ENCODE data around the gene SMARCC1. TPM values are rescaled to one million over a fixed set of nuclear protein-coding genes. Genes with fewer than 3 reads are reported as not detected.

Gene SMARCC1
- polyA plus RNA-seq, 3 donors: 128 to 137 (median 130) TPM

DNA sequence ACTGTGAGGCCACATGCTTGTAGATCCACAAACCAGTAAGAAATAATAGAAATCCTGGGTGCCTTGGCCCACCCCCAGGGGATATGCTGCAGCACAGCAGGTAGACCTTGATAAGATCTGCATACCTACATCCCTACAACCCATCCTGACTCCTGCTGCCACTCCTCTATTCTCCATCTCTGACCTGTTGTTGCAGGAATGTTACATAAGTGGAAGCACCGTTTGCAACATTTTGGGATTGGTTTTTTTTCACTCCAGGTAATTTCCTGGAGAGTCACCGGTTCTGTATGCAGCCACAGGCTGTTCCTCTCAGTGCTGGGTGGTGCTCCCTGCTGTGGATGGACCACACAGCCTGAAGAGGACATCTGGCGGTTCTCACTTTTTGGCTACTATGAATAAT lies 186.9 kb downstream of the SMARCC1 start:
- no peak for DNase-seq (ENCODE audit: low read depth in 3 of 3, low spot score in 2 of 3)

DNA sequence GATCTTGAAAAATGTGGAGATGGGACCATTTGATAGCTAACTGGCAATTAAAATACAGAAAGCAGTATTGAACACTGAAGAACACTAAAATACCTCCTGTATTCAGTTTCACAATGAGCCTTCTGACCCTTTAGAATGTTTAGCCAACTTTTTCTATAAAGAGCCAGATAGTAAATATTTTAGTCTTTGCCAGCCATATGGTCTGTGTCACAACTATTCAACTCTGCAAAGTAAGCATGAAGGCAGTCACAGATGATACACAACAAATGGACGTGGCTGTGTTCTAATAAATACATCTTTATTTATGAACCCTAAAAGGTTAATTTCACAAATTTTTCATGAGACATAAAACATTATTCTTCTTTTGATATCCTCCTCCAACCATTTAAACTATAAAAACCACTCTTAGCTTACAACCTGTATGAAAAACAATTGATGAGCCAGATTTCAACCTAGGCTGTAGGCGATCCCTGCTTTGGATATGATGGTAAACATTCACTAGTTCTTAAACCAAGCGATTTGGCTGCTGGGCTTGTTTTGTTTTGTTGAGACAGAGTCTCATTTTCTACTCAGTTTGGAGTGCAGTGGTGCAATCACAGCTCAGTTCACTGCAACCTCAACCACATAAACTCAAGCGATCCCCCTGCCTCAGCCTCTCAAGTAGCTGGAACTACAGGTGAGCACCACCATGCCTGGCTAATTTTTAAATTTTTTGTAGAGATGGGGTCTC lies 189.5 kb downstream of the SMARCC1 start:
- no peak for DNase-seq (ENCODE audit: low read depth in 3 of 3, low spot score in 2 of 3)

DNA sequence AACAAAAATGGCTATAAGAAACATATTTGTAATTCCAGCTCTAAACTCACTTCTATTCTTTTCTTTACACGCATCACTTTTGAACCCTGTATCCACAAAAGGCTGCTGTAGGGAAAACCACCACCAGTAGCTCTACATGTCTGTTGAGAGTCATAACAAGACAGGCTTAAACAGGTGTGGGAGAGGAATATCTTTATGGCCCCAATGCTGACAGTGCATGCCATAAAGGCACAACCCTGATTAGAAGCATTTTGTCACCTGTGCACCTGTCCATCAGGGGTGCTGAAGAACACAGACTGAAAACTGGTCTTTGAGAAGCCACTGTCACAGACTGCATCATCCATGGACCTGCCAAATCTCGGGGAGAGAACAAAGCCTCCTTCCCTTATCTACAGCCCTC lies 191.5 kb downstream of the SMARCC1 start:
- no peak for DNase-seq (ENCODE audit: low read depth in 3 of 3, low spot score in 2 of 3)

DNA sequence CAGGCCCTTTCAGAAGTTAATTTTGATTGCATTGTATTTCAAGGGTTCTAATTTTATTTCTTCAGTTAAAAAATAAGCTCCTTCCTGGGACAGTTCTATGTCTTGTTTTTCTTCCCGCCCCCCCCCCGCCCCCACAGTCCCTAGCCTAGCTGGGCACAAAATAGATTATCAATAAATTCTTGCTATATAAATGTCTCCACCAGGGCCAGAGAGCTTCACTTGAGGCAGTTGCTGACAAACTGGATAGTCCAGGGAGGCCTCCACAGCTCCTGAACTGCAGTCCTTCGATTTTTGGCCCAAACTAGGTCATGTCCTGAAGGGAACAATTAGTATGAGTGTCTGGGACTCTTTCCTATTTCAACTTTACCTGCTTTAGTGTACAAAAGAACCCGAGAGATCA lies 193.1 kb downstream of the SMARCC1 start:
- no peak for DNase-seq (ENCODE audit: low read depth in 3 of 3, low spot score in 2 of 3)

DNA sequence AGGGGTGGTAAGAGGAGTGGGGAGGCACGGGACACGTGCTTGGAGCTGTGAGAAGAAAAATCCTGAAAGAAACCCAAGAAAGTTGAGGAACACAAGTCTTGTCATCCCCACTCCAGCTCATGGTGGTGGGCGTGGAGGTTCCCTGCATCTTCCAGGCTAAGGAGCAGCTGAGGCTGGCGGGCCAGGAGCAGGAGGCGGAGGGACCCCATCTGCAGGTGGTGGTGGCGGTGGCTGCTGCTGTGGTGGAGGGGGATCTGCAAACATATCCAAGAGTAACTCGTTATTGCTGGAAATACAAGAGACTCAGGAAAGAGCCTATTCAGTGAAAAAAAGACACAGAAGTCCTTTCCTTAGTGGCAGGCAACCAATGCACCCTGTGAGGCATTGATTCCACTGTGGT lies 193.6 kb downstream of the SMARCC1 start:
- DNase-seq (ENCODE audit: low read depth in 3 of 3, low spot score in 2 of 3): no peak

DNA sequence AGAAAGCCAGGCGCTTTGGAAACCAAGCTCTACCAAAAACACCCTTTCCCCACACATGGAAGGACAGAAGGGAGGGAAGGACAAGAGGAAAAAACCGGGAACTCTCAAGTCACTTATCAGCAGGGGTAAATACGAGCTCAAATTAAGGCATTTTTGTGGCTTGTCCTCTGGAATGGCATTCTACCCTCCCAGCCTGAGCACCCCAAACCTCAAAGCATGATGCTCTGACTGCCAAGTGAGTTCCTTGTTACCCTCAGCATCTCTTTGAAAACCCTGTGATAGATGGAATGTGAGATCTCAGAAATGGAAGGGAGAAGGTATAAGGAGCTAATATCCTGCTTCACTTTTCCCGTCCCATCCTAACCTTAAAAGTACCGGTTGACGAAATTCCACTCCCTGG lies 194.9 kb downstream of the SMARCC1 start:
- no peak for DNase-seq (ENCODE audit: low read depth in 3 of 3, low spot score in 2 of 3)

DNA sequence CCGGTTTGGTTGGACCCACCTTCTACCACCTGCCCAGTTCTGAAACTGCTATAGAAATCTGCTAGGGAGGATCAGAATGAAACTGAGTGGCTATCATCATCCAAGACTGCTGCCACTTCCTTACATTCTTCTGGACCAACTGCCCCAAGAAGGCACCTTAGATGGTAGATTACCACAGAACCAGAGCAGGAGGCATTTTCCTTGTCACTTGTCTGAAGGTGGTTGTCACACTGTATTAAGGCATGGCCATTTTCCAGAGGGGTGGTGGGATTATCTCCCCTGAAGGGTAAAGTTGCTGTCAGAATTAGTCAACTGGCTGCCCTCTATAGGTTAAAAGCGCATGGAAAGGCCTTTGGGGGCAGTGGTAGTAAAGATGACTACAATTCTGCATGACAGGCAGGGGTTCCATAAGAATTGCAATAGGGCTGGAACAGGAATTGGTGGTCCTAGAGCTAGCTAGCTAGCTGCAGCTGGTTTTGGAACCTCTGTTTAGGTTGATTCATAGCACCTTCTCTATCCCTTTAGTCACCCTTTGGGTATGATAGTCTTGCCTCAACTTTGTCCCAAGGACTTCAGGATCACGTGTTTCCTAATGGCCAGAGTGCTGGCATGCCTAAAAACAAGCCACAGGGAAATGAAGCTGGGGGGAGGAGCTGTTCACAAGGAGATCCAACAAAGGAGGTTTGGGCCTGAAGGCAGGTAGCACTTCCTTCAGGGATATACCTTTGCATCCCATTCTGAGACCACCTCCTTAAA lies 198.2 kb downstream of the SMARCC1 start:
- DNase-seq (ENCODE audit: low read depth in 3 of 3, low spot score in 2 of 3): no peak

DNA sequence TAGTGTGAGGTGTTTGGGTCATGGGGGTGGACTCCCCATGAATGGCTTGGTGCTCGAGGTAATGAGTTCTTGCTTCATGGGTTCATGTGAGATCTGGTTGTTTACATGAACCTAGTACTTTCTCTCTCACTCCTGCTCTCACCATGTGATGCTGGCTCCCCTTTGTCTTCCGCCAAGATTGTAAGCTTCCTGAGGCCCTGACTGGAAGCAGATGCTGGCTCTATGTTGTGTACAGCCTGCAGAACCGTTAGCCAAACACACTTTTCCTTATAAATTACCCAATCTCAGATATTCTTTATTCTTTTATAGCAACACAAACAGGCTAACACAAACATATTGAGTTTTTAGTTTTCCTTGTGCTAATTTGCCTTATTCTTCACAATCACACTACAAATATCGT lies 199.9 kb downstream of the SMARCC1 start:
- no peak for DNase-seq (ENCODE audit: low read depth in 3 of 3, low spot score in 2 of 3)

DNA sequence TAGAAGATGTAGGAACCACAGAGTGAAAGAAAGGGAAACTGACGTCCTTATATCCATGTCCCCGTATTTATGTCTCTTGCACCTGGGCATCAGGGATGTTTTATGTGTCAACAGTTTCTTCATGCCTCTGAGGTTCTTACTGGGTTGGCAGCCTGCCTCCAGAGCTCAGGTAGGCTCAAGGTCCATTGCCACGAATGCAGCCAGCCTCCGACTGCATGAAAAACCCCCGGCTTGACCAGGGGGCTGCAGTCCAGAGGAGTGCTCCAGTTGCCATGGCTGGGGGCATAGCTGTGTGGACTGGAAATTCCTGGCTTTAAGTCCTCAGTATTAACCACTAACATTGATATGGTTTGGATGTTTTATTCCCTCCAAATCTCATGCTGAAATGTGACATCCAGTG lies 200.3 kb downstream of the SMARCC1 start:
- DNase-seq (ENCODE audit: low read depth in 3 of 3, low spot score in 2 of 3): no peak

DNA sequence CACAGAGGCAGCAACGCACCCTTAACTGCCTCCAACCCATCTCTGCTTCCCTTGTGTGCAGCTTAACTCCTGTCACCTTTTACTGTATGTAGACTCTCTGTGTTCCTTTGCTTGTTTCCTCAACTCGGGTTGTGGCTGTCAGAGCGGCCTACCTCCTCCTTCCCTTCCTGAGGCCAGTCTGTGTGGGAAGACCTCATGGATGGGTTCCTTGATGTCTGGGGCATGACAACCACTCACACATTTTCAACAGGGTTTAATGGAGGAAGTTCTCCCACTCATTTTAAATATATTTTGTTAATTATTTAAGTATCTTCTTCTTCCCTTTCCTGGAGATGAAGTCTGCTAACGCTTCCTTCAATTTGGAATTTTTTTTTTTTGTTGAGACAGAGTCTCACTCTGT lies 201.2 kb downstream of the SMARCC1 start:
- no peak for DNase-seq (ENCODE audit: low read depth in 3 of 3, low spot score in 2 of 3)

DNA sequence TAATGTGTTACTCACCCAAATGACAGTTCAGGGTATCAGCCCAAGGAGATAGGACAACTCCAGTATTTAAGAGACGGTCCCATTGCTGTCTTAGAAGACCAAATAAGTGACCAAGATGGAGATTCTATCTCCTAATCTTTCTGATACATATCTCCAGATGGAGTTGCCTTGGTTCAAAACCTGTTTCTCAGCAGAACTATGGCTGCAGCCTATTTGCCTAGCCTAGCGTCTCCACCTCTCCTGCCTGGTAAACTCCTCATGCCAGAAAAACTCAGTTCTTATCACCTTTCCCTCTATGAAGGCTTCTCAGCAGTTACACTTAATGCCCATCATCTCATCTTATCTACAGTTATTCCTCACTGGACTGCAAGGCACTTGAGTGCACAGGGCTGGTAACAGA lies 201.8 kb downstream of the SMARCC1 start:
- no peak for DNase-seq (ENCODE audit: low read depth in 3 of 3, low spot score in 2 of 3)

DNA sequence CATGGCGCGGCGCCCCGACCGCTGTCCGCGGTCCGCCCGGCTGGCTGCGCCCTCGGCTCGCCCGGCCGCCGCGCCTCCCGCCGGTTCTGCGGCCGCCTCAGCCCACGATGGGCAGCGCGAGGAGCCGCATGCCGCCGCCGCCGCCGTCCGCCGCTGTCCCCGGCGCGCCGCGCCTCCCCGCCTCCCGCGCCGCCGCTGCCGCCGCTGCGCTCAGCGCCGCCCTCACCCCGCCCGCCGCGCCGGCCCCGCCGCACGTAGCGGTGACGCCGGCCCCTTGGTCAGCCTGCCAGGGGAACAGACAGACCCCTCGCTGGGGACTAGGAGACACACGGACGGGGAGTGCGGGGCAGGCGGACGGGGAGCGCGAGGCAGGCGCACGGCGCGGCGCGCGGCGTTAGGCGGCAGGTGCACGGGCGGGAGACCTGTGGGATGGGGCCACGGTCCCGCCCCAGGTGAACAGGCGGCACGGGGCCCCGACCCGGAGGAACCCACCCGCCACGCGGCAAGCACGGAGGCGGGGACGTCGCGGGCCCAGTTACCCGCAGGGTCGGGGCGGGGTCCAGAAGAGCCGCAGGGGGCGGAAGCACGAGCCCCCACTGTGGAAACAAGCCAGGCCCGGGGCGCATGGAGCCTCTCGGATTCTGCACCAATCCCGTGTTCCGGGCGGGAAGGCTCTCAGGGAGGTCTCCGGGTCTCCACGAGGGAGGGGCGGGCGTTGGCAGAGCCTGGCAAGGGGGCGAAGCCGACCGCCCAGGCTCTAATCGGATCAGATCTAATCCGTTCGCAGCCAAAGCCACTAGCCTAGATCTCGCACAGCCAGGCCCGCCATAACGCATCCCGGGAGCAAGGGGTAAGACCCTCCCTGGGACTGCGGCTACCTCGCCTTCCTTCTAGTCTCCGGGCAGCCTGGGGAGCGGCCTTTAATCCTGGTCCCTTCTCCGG lies 202.7 kb downstream of the SMARCC1 start, which contains the start of gene CSPG5:
Gene CSPG5, minus strand, starts transcription at position 175 of the 942 bp plus-strand sequence. Its CDS starts 172 bp downstream, at position 3.
- DNase-seq (ENCODE audit: low read depth in 3 of 3, low spot score in 2 of 3): no peak

DNA sequence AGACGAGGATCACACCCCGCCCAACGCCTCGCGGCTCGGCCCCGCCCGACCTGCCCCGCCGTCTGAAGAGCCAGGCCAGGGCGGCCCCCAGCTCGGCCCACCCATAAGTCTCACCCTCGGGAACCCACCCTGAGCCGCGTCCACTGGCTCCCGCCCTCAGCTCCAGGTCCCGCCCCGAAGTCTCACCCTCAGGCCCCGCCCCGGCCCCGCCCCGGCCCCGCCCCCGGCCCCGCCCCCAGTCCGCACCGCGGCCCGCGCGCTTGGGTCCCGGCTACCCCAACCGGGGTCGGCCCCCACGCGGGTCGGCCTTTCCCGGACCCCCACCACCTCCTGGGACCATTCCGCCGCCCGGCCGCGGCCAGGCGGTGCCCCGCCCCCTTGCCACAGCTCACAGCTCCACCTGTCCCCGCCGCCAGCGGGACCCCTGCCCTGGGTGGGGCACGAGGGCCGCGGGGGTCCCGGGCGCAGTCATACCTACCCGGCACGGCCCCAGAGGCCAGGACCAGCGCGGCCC lies 203.5 kb downstream of the SMARCC1 start:
- no peak for DNase-seq (ENCODE audit: low read depth in 3 of 3, low spot score in 2 of 3)

DNA sequence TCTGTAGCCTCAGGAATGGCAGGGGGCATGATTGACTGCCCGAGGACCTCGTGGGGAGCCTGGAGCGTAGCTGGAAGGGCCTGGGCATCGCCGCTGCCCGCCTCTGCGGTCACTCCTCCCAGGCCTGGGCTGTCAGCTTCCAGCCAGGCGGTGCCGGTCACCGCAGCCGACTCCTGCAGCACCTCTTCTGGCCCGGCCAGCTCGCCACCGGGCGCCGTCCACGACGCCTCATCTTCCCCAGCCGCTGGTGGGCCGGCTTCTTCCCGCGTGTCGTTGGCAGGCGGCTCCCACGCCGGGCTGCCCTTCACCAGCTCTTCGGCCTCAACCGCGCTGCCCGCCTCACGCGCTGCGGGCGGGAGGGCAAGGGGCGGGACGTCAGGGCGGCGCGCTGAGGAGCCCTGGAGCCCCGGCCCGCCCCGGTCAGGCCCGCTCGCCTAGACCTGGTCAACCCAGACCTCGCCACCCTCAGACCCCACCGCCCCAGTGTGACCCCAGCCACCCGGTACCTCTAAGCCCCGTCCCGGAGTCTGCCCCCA lies 204.0 kb downstream of the SMARCC1 start:
- DNase-seq (ENCODE audit: low read depth in 3 of 3, low spot score in 2 of 3): no peak

DNA sequence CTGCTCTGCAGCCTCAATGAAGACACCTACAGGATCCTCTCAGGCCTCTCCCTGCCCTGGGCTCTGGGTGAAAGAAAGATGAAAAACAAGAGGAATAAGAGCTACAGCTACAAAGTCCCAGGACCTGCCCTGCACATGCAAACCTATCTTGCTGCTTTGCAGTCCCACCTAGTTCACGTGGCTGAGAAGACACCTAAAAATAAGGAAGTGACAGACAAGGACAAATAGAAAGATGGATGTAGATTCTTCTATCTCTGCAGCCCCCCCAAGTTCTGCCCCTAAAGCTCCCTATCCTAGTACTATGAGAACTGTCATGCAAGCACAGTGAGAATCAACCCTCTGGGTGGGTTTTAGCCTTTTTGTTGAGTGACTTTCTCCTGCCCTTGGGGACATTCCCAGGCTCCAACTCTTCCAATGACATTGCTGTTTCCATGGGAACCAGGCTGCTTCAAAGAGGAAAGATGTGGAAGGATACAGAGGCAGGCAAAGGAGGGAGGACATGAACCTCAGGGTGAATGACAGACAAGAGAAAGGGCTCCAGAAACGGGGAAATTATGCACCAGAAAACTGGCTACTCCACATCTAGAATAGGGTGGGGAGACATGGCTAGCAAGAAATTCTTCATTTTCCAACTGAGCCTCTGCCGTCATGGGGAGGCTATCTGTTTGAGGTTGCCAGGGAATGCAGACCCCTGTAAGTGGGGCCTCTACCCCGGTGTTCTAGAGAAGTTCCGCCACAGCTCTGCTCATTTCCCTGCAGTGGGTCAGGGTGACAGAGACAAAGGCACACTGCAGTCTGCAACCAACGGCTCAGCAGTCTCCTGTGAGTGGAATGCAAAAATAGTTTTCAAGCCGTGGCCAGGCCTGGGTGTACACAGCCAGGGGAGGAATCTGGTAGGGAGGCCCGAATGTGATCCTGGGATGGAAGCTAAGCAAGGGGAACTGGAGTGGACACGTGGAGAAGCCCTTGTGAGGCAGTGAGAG lies 208.2 kb downstream of the SMARCC1 start:
- DNase-seq (ENCODE audit: low read depth in 3 of 3, low spot score in 2 of 3): no peak

DNA sequence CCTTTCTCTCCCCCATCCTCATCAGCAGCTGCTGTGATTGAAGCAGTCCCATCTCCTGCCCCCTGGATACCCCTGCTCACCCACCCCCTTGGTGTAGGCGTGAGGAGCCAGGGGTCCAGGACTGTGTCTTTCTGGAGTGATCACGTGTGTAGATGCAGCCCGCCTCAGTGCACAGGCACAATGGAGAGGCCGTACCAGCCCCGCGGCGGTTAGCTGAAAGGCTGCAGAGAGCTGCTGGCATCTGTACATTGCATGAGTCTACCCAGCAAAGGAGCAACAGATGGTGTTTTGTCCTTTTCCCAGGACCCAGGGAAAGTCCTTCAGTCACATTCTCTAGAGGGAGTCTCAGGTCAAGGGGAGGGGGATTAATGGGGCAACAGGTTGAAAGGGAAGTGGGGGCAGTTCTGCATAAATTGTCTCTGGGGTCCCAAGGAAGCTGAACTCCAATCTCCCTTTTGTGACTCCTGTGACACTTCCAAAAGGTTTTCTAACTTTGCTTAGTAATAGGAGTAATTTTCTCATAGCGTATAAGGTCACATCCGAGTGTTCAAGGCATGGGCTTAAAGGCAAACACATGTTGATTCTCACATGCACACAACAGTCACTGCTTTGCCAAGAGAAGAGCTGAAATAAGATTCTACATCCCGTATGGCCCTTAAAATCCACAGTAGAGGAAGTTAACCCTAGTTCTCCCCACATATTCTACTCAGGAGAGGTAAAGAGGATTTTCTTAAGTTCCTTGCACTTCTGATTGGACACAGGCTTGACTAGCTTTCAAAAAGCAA lies 210.1 kb downstream of the SMARCC1 start:
- no peak for DNase-seq (ENCODE audit: low read depth in 3 of 3, low spot score in 2 of 3)

DNA sequence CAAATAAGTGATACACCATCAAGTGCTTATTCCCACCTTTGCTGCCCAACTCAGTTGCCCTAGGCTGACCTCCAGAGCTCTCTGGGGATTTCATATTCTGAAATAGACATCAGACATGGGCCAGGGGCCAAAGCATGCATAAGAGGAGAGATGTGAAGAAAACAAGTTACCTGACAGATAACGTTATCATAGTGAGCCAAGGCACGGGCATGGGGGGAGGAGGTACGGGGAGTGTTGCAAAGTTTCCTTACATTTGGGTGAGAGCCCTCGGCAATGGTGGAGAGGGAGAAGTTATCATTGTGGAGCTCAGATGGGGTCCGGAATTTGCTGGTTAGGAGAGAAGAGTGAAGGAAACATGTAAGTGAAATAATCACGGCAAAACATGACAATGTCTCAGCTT lies 212.8 kb downstream of the SMARCC1 start:
- no peak for DNase-seq (ENCODE audit: low read depth in 3 of 3, low spot score in 2 of 3)

DNA sequence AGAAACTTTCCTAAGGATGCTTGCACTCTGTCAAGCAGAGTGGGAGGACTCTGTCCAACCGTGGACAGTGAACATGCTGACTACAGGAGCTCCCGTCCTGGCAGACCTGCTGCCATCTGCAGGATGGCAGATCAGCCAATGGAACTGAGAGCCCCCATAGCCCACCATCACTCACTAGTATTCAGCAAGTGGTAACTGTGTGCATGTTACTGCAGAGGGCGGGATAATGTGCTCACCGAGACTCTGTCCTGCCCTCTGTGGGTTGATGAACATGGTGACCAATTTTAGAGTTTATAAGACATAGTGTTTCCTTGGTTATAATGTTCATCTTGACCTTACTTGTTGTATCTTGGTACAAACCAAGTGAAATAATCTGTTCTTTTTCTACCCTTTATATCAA lies 214.5 kb downstream of the SMARCC1 start:
- DNase-seq (ENCODE audit: low read depth in 3 of 3, low spot score in 2 of 3): no peak

DNA sequence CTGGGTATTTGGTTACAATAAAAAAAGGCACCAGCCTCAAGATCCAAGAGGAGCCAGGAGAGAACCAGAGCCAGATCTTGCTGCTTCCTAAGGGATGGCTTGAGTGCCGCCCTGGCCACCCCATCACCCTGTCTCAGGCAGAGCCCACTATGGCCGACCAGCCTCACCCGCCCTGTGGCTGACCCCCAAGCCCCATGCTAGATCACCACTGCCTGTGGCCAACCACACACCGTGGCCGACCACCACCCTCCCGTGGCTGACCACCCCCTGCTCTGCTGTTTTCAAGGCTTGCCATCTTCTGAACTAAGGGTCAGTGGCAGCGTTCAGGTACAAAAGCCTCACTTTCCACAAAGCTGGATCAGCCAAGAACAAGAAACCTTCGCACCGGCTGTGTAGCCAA lies 215.0 kb downstream of the SMARCC1 start:
- no peak for DNase-seq (ENCODE audit: low read depth in 3 of 3, low spot score in 2 of 3)

All from right renal cortex interstitium (tissue), 3 donors.